Measurements from ENCODE around the gene PDCD2L. TPM values are rescaled to one million over a fixed set of nuclear protein-coding genes. Genes with fewer than 3 reads are reported as not detected.

The PDCD2L gene
- total and polyA plus RNA-seq, 9 donors: 6.6 to 15.1 (median 8.9) TPM

DNA sequence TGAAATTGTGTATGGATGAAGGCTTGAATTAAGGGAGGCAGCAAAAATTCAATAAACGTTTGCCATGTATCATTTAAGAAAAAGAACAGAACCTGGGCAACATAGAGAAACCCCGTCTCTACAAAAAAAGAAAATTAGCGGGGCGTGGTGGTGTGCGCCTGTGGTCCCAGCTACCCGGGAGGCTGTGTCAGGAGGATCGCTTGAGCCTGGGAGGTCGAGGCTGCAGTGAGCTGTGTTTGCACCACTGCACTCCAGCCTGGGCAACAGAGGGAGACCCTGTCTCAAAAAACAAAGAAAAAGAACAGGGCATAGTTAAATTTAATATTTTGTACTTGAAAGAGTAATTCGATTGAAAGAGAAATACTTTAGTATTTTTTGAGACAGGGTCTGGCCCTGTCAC lies 25.4 kb downstream of the PDCD2L start:
- Histone ChIP-seq H3K4me1 (ENCODE audit: insufficient read depth) (peaks cover 14% of the 10 kb centered on the region), H3K36me3 (no peaks in the 10 kb centered on the region), H3K9me3 (no peaks in the 10 kb centered on the region), H3K27ac (no peak overlapping the region), H3K4me3 (peak overlapping the region; percentile 95), H3K27me3 (no peaks in the 10 kb centered on the region)
- 57 to 63% (median 63%) methylated on average over 9 of the region's 9 CpGs for WGBS, 3 donors
- intact Hi-C loops (cut with DNase I): no loop called here
- TF ChIP-seq, protein P1, sequence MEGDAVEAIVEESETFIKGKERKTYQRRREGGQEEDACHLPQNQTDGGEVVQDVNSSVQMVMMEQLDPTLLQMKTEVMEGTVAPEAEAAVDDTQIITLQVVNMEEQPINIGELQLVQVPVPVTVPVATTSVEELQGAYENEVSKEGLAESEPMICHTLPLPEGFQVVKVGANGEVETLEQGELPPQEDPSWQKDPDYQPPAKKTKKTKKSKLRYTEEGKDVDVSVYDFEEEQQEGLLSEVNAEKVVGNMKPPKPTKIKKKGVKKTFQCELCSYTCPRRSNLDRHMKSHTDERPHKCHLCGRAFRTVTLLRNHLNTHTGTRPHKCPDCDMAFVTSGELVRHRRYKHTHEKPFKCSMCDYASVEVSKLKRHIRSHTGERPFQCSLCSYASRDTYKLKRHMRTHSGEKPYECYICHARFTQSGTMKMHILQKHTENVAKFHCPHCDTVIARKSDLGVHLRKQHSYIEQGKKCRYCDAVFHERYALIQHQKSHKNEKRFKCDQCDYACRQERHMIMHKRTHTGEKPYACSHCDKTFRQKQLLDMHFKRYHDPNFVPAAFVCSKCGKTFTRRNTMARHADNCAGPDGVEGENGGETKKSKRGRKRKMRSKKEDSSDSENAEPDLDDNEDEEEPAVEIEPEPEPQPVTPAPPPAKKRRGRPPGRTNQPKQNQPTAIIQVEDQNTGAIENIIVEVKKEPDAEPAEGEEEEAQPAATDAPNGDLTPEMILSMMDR (IDR thresholded peaks at IDR 0.05): no peak
- TF ChIP-seq EP300 (IDR thresholded peaks at IDR 0.05) (no peak), POLR2A (IDR thresholded peaks at IDR 0.05) (no peak)
- no peak for DNase-seq

DNA sequence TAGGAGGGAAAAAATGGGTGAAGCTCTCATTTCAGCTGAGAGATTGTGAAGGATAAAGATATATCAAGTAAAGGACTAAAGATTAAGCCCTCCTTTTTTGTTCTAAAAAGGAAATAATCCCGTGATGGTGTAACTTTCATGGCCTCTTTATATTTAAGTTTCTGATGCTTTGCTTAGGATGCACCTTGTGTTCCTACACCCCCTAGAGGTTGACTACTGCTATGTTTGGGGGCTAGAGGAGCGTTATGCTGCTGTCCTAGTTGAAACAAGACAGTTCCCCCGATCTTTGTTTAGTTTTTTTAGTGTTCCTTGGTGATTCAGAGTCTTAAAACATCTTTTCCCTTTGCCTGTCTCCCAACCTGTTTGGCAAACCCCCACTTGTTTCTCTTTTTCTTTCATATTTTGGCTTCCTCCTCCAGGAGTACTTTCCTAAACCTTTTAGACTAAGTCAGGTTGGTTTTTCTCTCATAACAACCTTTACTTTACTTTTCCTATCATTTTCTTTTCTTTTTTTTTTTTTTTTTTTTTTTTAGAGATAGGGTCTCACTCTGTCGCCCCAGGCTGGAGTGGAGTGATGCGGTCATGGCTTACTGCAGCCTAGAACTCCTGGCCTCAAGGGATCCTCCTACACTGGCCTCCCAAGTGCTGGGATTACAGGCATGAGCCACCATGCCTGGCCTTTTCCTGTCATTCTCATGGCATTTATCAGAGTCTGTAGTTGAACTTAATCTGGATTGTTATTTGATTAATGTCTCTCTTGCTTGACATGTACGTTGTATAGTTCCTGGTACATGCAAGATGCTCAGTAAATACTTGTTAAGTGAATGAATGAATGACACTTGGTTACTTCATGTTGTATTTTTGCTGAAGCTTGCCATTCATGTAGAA lies 26.8 kb downstream of the PDCD2L start:
- H3K4me1 ChIP-seq (ENCODE audit: insufficient read depth): peaks cover 14% of the 10 kb centered on the region
- no peak overlapping the region for H3K27ac ChIP-seq
- no peak for DNase-seq
- 30 to 40% (median 31%) methylated on average over 6 of the region's 6 CpGs for WGBS, 3 donors
- H3K36me3 ChIP-seq: no peaks in the 10 kb centered on the region
- no peak for TF ChIP-seq EP300 (IDR thresholded peaks at IDR 0.05)
- no peak for TF ChIP-seq POLR2A (IDR thresholded peaks at IDR 0.05)
- TF ChIP-seq, protein P1 (IDR thresholded peaks at IDR 0.05): no peak
- H3K4me3 ChIP-seq: no peak overlapping the region
- H3K27me3 ChIP-seq: no peaks in the 10 kb centered on the region
- H3K9me3 ChIP-seq: no peaks in the 10 kb centered on the region
- intact Hi-C loops (cut with DNase I): loop anchor here in 1 of 4 donors (5.0 kb wide), 1 partner anchor 51 kb away; the partner anchor contains the start of gene WTIP

DNA sequence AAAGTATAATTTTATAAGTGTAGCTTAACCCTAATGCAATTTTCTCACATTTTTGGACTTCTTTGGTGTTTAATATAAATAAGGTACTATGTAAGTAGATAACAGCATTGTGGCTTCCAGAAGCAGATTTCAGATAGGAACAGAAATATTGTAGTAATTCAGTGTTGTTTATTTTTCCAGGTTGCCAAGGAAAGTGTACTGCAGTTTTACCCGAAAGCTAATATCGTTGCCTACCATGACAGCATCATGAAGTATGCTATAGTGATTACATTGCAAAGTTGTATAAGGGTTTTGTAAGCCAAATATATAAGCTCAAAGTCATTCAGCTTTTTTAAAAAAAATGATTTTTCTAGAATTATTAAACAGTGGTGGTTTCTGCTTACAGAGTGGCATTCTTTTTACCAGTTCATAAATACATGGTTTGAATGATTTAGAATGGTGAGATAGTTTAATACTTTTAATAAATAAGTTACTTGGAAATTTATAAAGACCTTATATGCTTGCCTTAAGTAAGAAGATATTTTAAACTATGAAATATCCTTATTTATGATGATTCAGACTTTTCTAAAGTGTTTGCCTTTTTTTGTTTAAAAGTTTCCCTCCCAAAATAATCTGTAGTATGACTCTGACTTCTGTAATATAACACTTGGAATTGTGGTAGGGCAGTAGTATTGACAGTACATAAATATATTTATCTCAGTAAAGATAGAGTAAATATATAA lies 27.6 kb downstream of the PDCD2L start:
- intact Hi-C loops (cut with DNase I): loop anchor here in 1 of 4 donors (5.0 kb wide), 1 partner anchor 50 kb away; the partner anchor contains the start of gene WTIP
- no peak for DNase-seq
- WGBS, 3 donors: 30 to 44% (median 36%) methylated on average over 2 of the region's 2 CpGs
- Histone ChIP-seq H3K27ac (peak overlapping the region in 1 of 2 donors; percentile 35), H3K4me3 (no peak overlapping the region), H3K9me3 (no peaks in the 10 kb centered on the region), H3K36me3 (no peaks in the 10 kb centered on the region), H3K27me3 (no peaks in the 10 kb centered on the region), H3K4me1 (ENCODE audit: insufficient read depth) (peaks cover 14% of the 10 kb centered on the region)
- no peak for TF ChIP-seq EP300 (IDR thresholded peaks at IDR 0.05)
- TF ChIP-seq, protein P1 (IDR thresholded peaks at IDR 0.05): no peak
- no peak for TF ChIP-seq POLR2A (IDR thresholded peaks at IDR 0.05)

DNA sequence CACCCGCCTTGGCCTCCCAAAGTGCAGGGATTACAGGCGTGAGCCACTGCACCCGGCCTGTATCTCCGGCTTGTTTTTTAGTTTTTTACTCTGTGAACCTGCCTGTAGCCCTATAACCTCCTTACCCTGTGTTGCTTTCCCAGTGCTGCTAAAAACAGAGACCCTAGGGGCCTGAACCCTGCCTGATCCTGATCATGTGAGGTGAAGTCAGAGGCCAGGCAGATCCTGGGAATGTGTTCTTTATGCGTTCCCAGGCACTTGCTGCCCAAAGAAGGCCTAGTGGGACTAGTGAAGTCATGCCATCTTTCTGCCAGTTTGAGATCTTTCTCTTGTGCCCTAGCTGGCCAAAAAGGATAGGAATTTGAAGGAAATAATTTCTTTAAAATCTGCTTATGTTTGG lies 28.6 kb downstream of the PDCD2L start:
- no peaks in the 10 kb centered on the region for H3K36me3 ChIP-seq
- peak in 2 of 5 donors; percentile 17 to 47 for DNase-seq
- intact Hi-C loops (cut with DNase I): loop anchor here in 1 of 4 donors (5.0 kb wide), 1 partner anchor 50 kb away; the partner anchor contains the start of gene WTIP
- WGBS, 3 donors: 31 to 51% (median 43%) methylated on average over 5 of the region's 5 CpGs
- no peaks in the 10 kb centered on the region for H3K9me3 ChIP-seq
- peak overlapping the region in 1 of 2 donors; percentile 35 for H3K27ac ChIP-seq
- no peak overlapping the region for H3K4me3 ChIP-seq
- peaks cover 12% of the 10 kb centered on the region for H3K4me1 ChIP-seq (ENCODE audit: insufficient read depth)
- no peak for TF ChIP-seq EP300 (IDR thresholded peaks at IDR 0.05)
- TF ChIP-seq POLR2A (IDR thresholded peaks at IDR 0.05): no peak
- TF ChIP-seq, protein P1 (IDR thresholded peaks at IDR 0.05): no peak
- H3K27me3 ChIP-seq: no peaks in the 10 kb centered on the region
